ENCODE data around the gene DDX23. TPM values are rescaled to one million over a fixed set of nuclear protein-coding genes. Genes with fewer than 3 reads are reported as not detected.
A peak's percentile ranks its signal among the peaks of the same experiment; 100 is the strongest.

Gene DDX23
- total RNA-seq, 1 experiment from 2014 or later, result 98.1 TPM

- H3K27ac ChIP-seq (ENCODE audit: insufficient read length, low read depth, low read length), result no peak overlapping the region
Observed at GRCh38 chr12:48780381-48781025, 71.5 kb downstream of the DDX23 start.

More at GRCh38 chr12:48780381-48781025, 71.5 kb downstream of the DDX23 start:
- no peak overlapping the region for H2BK5ac ChIP-seq (ENCODE audit: insufficient read length, low read length)
- no peak overlapping the region for H2AK5ac ChIP-seq (ENCODE audit: insufficient read length, low read length)
- Mint-ChIP-seq H3K4me3 (no peak overlapping the region), H3K36me3 (ENCODE audit: insufficient read depth in 1 of 3, low read depth in 3 of 3) (peaks cover 7 to 21% (median 19%) of the 10 kb centered on the region in 3 experiments; a peak in 6 of 7 replicates), H3K27ac (peak overlapping the region in 2 of 3 experiments; percentile 55 to 72; a peak in 2 of 7 replicates), H3K9me3 (no peaks in the 10 kb centered on the region), H3K27me3 (ENCODE audit: low read depth) (no peaks in the 10 kb centered on the region), H3K4me1 (peaks cover 25 to 36% of the 10 kb centered on the region in 2 experiments)
- H2BK15ac ChIP-seq (ENCODE audit: low read depth, low read length), result no peak overlapping the region
- H2BK12ac ChIP-seq (ENCODE audit: insufficient read length, low read depth, low read length), result no peak overlapping the region
- no peak for DNase-seq
- H3K27me3 ChIP-seq (ENCODE audit: insufficient read depth, low read length), result no peaks in the 10 kb centered on the region
- H3K18ac ChIP-seq (ENCODE audit: insufficient read length, low read depth, low read length), result no peak overlapping the region
- no peak overlapping the region for H3T11ph ChIP-seq (ENCODE audit: low read length)
- H3K23me2 ChIP-seq (ENCODE audit: insufficient read length, low read depth, low read length, poor library complexity, severe bottlenecking), result no peaks in the 10 kb centered on the region
- TF ChIP-seq CTCF (conservative IDR thresholded peaks at IDR 0.05), result no peak
- no peak overlapping the region for H3K56ac ChIP-seq (ENCODE audit: insufficient read length, low read depth, low read length)
- no peak overlapping the region for H4K5ac ChIP-seq (ENCODE audit: insufficient read length, low read depth, low read length)
- no peak overlapping the region for H4K8ac ChIP-seq (replicated peaks; ENCODE audit: insufficient read length, low read depth, low read length)
- no peak overlapping the region for H3K9ac ChIP-seq (ENCODE audit: extremely low read depth, insufficient read length, low read length)
- no peak overlapping the region for H2BK20ac ChIP-seq (ENCODE audit: low read depth, low read length, poor library complexity, severe bottlenecking)
- no peak overlapping the region for H2AFZ ChIP-seq (ENCODE audit: low read length)
- no peaks in the 10 kb centered on the region for H3K79me1 ChIP-seq (ENCODE audit: insufficient read depth, low read depth, low read length, poor library complexity, severe bottlenecking)
- H3K4ac ChIP-seq (ENCODE audit: low read depth, low read length), result no peak overlapping the region
- H3K14ac ChIP-seq (ENCODE audit: insufficient read depth, low read length), result no peak overlapping the region; the same call in 1 of the 2 replicates
- no CpG with 5 or more reads among the region's 11 CpGs for WGBS (ENCODE audit: extremely low coverage, insufficient read length, low lambda C conversion rate)
- H3K9me3 ChIP-seq (ENCODE audit: control insufficient read depth, low read depth, low read length), result no peaks in the 10 kb centered on the region
- H4K91ac ChIP-seq (ENCODE audit: insufficient read length, low read depth, low read length), result no peak overlapping the region
- H3K4me2 ChIP-seq (ENCODE audit: insufficient read depth, insufficient read length, low read length), result no peak overlapping the region
- H3K79me2 ChIP-seq (ENCODE audit: insufficient read depth, low read length), result no peaks in the 10 kb centered on the region
- H3K4me1 ChIP-seq (ENCODE audit: insufficient read depth, low read length), result peaks cover 4% of the 10 kb centered on the region; the same call in 1 of the 2 replicates
- H3K23ac ChIP-seq (ENCODE audit: insufficient read length, low read depth, low read length), result no peak overlapping the region
- H4K20me1 ChIP-seq (ENCODE audit: control insufficient read depth, insufficient read depth, insufficient read length), result no peaks in the 10 kb centered on the region
- no peak overlapping the region for H2BK120ac ChIP-seq (ENCODE audit: low read depth, low read length, poor library complexity, severe bottlenecking)

Measured in H9 (cell line).